ENCODE measurements around the gene DEPP1. TPM values are rescaled to one million over a fixed set of nuclear protein-coding genes. Genes with fewer than 3 reads are reported as not detected.

DEPP1 gene
- total RNA-seq, 1 experiment from 2014 or later = 1.6 TPM

DNA sequence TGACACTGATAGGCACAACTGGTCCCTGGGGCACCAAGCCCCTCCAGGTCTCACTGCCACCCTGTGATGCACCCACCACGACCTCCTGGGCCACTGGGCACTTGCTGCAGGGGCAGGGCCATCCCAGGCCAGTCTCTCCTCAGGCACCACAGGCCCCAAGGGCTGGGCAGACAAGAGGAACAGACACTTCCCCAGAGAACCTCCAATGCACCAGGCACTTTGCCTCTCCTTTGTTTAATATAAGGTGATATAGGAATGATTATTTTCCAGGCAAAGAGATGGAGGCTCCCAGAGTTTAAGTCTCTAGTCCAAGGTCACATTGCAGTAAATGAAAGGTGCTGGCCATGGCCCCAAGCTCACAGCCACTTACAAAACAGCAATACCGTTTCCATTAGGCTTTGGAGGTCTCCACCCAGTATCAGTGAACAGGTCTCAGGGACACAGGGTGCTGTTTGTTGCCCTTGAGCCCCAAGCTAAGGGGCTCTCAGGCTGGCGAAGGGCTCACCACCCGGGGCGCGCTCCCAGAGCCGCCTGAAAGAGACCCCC is 4.5 kb downstream of the DEPP1 start:
- Mint-ChIP-seq H3K27ac (no peak overlapping the region), H3K27me3 (ENCODE audit: low read depth) (peaks cover 10% of the 10 kb centered on the region), H3K9me3 (no peaks in the 10 kb centered on the region), H3K4me1 (peaks cover 51% of the 10 kb centered on the region), H3K4me3 (peak overlapping the region; percentile 59), H3K36me3 (peaks cover 24% of the 10 kb centered on the region)
- ChIA-PET POLR2A (interaction anchor here (0.9 kb wide), 1 partner anchor 42 kb away, joined by 3 read pairs; no protein-coding TSS in a partner anchor), CTCF (interaction anchor here (0.9 to 2.6 kb wide), 5 partner anchors 10 to 111 kb away, joined by 3 to 36 read pairs (median 5); no protein-coding TSS in a partner anchor)
- no peak for DNase-seq (ENCODE audit: low spot score)
- no peak for ATAC-seq
- TF ChIP-seq NFYB (CRISPR knock-in tag; conservative IDR thresholded peaks at IDR 0.05; ENCODE audit: low read depth) (no peak), JUN (CRISPR knock-in tag; IDR thresholded peaks at IDR 0.05) (no peak), GTF2I (CRISPR knock-in tag; conservative IDR thresholded peaks at IDR 0.05) (no peak), EMX1 (CRISPR knock-in tag; IDR thresholded peaks at IDR 0.05) (no peak)
- TF ChIP-seq, protein P1, sequence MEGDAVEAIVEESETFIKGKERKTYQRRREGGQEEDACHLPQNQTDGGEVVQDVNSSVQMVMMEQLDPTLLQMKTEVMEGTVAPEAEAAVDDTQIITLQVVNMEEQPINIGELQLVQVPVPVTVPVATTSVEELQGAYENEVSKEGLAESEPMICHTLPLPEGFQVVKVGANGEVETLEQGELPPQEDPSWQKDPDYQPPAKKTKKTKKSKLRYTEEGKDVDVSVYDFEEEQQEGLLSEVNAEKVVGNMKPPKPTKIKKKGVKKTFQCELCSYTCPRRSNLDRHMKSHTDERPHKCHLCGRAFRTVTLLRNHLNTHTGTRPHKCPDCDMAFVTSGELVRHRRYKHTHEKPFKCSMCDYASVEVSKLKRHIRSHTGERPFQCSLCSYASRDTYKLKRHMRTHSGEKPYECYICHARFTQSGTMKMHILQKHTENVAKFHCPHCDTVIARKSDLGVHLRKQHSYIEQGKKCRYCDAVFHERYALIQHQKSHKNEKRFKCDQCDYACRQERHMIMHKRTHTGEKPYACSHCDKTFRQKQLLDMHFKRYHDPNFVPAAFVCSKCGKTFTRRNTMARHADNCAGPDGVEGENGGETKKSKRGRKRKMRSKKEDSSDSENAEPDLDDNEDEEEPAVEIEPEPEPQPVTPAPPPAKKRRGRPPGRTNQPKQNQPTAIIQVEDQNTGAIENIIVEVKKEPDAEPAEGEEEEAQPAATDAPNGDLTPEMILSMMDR (IDR thresholded peaks at IDR 0.05) = no peak
- TF ChIP-seq, protein P2, sequence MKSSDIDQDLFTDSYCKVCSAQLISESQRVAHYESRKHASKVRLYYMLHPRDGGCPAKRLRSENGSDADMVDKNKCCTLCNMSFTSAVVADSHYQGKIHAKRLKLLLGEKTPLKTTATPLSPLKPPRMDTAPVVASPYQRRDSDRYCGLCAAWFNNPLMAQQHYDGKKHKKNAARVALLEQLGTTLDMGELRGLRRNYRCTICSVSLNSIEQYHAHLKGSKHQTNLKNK (CRISPR knock-in tag; IDR thresholded peaks at IDR 0.05) = no peak

DNA sequence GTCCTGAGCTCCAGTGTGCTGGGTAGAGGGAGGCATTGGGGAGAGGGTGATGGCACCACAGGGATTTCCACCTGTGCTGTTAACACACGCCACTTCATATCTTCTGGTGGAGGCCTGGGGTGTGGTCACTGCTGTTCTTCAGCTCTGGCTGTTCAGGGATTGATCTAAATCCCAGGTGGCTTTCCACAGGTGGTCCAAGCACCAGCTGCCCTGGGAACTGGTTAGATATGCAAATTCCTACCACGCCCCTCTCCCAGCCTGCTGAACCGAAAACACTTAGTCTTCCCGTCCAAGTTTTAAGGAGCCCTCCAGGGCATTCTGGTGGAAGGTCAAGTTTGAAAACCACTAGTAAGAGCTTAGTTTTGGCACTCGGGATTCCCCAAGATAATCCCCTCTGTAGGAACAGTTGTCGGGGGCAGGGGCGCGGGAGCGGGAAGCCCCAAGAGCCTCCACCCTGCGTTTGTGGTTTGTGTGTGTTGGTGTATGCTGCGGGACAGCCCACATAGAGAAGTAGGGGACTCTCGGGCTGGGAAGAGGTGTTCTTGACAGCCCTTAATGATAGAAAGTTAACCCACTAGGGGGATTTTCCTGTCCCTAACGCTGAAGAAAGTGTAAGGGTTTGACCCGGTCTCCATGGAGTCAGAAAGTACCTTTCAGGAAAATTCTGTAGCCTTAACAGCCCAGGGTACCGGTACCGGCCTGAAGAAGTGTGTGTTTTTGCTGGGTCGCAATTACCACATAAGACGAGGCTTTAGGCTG is 5.1 kb downstream of the DEPP1 start:
- Mint-ChIP-seq H3K4me3 (peak overlapping the region; percentile 59), H3K27me3 (ENCODE audit: low read depth) (peaks cover 10% of the 10 kb centered on the region), H3K36me3 (peaks cover 28% of the 10 kb centered on the region), H3K27ac (peak overlapping the region; percentile 75), H3K9me3 (no peaks in the 10 kb centered on the region), H3K4me1 (peaks cover 47% of the 10 kb centered on the region)
- TF ChIP-seq ZNF423 (CRISPR knock-in tag; IDR thresholded peaks at IDR 0.05) (peak; percentile 29; the same call in 1 of the 2 replicates), ELF4 (CRISPR knock-in tag; IDR thresholded peaks at IDR 0.05; ENCODE audit: low read depth) (no peak), TCF7 (CRISPR knock-in tag; IDR thresholded peaks at IDR 0.05; ENCODE audit: low read depth) (no peak), ATF1 (CRISPR knock-in tag; IDR thresholded peaks at IDR 0.05) (no peak)
- TF ChIP-seq, protein P3, sequence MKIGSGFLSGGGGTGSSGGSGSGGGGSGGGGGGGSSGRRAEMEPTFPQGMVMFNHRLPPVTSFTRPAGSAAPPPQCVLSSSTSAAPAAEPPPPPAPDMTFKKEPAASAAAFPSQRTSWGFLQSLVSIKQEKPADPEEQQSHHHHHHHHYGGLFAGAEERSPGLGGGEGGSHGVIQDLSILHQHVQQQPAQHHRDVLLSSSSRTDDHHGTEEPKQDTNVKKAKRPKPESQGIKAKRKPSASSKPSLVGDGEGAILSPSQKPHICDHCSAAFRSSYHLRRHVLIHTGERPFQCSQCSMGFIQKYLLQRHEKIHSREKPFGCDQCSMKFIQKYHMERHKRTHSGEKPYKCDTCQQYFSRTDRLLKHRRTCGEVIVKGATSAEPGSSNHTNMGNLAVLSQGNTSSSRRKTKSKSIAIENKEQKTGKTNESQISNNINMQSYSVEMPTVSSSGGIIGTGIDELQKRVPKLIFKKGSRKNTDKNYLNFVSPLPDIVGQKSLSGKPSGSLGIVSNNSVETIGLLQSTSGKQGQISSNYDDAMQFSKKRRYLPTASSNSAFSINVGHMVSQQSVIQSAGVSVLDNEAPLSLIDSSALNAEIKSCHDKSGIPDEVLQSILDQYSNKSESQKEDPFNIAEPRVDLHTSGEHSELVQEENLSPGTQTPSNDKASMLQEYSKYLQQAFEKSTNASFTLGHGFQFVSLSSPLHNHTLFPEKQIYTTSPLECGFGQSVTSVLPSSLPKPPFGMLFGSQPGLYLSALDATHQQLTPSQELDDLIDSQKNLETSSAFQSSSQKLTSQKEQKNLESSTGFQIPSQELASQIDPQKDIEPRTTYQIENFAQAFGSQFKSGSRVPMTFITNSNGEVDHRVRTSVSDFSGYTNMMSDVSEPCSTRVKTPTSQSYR (CRISPR knock-in tag; IDR thresholded peaks at IDR 0.05) = no peak
- TF ChIP-seq, protein P4, sequence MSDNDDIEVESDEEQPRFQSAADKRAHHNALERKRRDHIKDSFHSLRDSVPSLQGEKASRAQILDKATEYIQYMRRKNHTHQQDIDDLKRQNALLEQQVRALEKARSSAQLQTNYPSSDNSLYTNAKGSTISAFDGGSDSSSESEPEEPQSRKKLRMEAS (CRISPR knock-in tag; IDR thresholded peaks at IDR 0.05) = 0 out of 2 replicates have a peak, but pooled peaks have one; percentile 5
- TF ChIP-seq, protein P5, sequence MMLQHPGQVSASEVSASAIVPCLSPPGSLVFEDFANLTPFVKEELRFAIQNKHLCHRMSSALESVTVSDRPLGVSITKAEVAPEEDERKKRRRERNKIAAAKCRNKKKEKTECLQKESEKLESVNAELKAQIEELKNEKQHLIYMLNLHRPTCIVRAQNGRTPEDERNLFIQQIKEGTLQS (CRISPR knock-in tag; conservative IDR thresholded peaks at IDR 0.05) = no peak
- TF ChIP-seq, protein P6, sequence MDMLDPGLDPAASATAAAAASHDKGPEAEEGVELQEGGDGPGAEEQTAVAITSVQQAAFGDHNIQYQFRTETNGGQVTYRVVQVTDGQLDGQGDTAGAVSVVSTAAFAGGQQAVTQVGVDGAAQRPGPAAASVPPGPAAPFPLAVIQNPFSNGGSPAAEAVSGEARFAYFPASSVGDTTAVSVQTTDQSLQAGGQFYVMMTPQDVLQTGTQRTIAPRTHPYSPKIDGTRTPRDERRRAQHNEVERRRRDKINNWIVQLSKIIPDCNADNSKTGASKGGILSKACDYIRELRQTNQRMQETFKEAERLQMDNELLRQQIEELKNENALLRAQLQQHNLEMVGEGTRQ (CRISPR knock-in tag; IDR thresholded peaks at IDR 0.05) = no peak
- TF ChIP-seq, protein P1 (IDR thresholded peaks at IDR 0.05) = no peak
- TF ChIP-seq, protein P7, sequence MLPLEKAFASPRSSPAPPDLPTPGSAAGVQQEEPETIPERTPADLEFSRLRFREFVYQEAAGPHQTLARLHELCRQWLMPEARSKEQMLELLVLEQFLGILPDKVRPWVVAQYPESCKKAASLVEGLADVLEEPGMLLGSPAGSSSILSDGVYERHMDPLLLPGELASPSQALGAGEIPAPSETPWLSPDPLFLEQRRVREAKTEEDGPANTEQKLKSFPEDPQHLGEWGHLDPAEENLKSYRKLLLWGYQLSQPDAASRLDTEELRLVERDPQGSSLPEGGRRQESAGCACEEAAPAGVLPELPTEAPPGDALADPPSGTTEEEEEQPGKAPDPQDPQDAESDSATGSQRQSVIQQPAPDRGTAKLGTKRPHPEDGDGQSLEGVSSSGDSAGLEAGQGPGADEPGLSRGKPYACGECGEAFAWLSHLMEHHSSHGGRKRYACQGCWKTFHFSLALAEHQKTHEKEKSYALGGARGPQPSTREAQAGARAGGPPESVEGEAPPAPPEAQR (CRISPR knock-in tag; IDR thresholded peaks at IDR 0.05) = no peak
- POLR2A ChIA-PET = interaction anchor here (0.7 to 0.9 kb wide), 2 partner anchors 10 to 41 kb away, joined by 3 to 5 read pairs; no protein-coding TSS in a partner anchor
- peak; percentile 17 for ATAC-seq
- CTCF ChIA-PET = interaction anchor here (0.8 to 2.6 kb wide), 7 partner anchors 9 to 110 kb away, joined by 3 to 36 read pairs (median 5); no protein-coding TSS in a partner anchor
- DNase-seq (ENCODE audit: low spot score) = peak; percentile 49
